K562 (cell line): ENCODE results near the gene NRM. TPM values are rescaled to one million over a fixed set of nuclear protein-coding genes. Genes with fewer than 3 reads are reported as not detected.
A peak's percentile ranks its signal among the peaks of the same experiment; 100 is the strongest.

Experiments
- ATF7 ChIP-seq: fragments of 450-650 bp; IDR thresholded peaks from 2 replicates; pipeline ENCODE4 v1.7.1; 2014; ENCODE audit warnings: mild to moderate bottlenecking, moderate library complexity
- BRCA1 ChIP-seq, 2 experiments: fragments of 450-650 bp in 1 of 2; sonication (generic) in 1 of 2; formaldehyde crosslinking in 1 of 2; IDR thresholded peaks; 2 replicates each; pipeline versions ENCODE4 v1.5.0 to v1.6.1; 2017 to 2020; ENCODE audit warnings: mild to moderate bottlenecking in 1 of 2, missing genetic modification reagents in 1 of 2
- DIDO1 ChIP-seq: fragments of 450-650 bp; IDR thresholded peaks from 2 replicates; pipeline ENCODE4 v1.6.1; 2016; ENCODE audit warnings: low read depth, missing biosample characterization, missing genetic modification characterization
- EP400 ChIP-seq: fragments of 450-650 bp; IDR thresholded peaks from 2 replicates; pipeline ENCODE4 v1.6.1; 2017; ENCODE audit warnings: antibody characterized with exemption, mild to moderate bottlenecking, moderate library complexity
- GATA2 ChIP-seq: sonication (generic); formaldehyde crosslinking; IDR thresholded peaks from 2 replicates; pipeline ENCODE4 v1.4.0; 2020; ENCODE audit warnings: mild to moderate bottlenecking, missing genetic modification reagents
- HLTF ChIP-seq: fragments of 450-650 bp; IDR thresholded peaks from 2 replicates; pipeline ENCODE4 v1.6.1; 2016
- POLR2B ChIP-seq: fragments of 450-650 bp; IDR thresholded peaks from 2 replicates; pipeline ENCODE4 v1.6.1; 2018; ENCODE audit warnings: low read depth; ENCODE audit not compliant: partially characterized antibody
- SP1 ChIP-seq: sonication (generic); formaldehyde crosslinking; IDR thresholded peaks from 2 replicates; pipeline ENCODE4 v1.8.1; 2022; ENCODE audit warnings: mild to moderate bottlenecking, missing genetic modification reagents
- SRSF3 ChIP-seq: fragments of 200-400 bp; formaldehyde crosslinking; IDR thresholded peaks from 2 replicates; pipeline ENCODE4 v1.6.1; 2016; ENCODE audit warnings: mild to moderate bottlenecking, low read length, moderate library complexity; ENCODE audit not compliant: insufficient read depth
- TAF7 ChIP-seq: fragments of 450-650 bp; IDR thresholded peaks from 2 replicates; pipeline ENCODE4 v1.6.1; 2016; ENCODE audit warnings: missing genetic modification characterization, missing compliant biosample characterization
- ZC3H4 ChIP-seq: sonication (generic); formaldehyde crosslinking; IDR thresholded peaks from 2 replicates; pipeline ENCODE4 v1.9.0; 2021; ENCODE audit warnings: missing genetic modification reagents, borderline replicate concordance
- ZFPM2 ChIP-seq: fragments of 250-450 bp; sonication (Bioruptor Pico); IDR thresholded peaks from 2 replicates; pipeline ENCODE4 v1.5.1; 2022; ENCODE audit warnings: mild to moderate bottlenecking
- ZNF318 ChIP-seq, 2 experiments: fragments of 450-650 bp; IDR thresholded peaks; 2 replicates each; pipeline ENCODE4 v1.6.1; 2016; ENCODE audit warnings: mild to moderate bottlenecking in 2 of 2, borderline replicate concordance in 1 of 2, low read depth in 1 of 2, moderate library complexity in 1 of 2
- ZNF766 ChIP-seq: fragments of 200-800 bp; sonication (Bioruptor generic); conservative IDR thresholded peaks from 2 replicates; pipeline ENCODE4 v1.6.1; 2016; ENCODE audit warnings: missing genetic modification characterization, missing compliant biosample characterization
- polyA plus RNA-seq, 8 experiments: library from polyadenylated mRNA; depleted of rRNA in 4 of 8; stranded (reverse) in 5 of 8; unstranded in 3 of 8; fragments of >200 nt; fragmentation: Nextera tagmentation in 2 of 8; fragmentation: Illumina TruSeq in 1 of 8; extraction: Ambion mirVana in 2 of 8; extraction: Trizol in 1 of 8; gene quantifications; 2 replicates each; pipeline versions ENCODE4 v1.2.1 to v1.2.3, GENCODE V29; 2011 to 2014; ENCODE audit warnings: inconsistent platforms in 1 of 8, missing spikeins in 1 of 8
- total RNA-seq, 7 experiments: library from RNA; depleted of rRNA in 6 of 7; stranded (reverse); fragments of >200 nt in 6 of 7; fragmentation: Illumina TruSeq in 2 of 7; extraction: Trizol in 2 of 7; gene quantifications; 2 replicates each; pipeline versions ENCODE4 v1.2.1 to v1.2.3, GENCODE V29; 2011 to 2021; ENCODE audit warnings: low replicate concordance in 1 of 7
- TF ChIP-seq, protein P1 (sequence below): sonication (generic); formaldehyde crosslinking; IDR thresholded peaks from 2 replicates; pipeline ENCODE4 v1.8.1; 2022; ENCODE audit warnings: missing genetic modification reagents

NRM gene
- total and polyA plus RNA-seq, 9 of the 15 experiments (the other 6 are each of a cell fraction or from before 2014, with no cell fraction given): 9.7 to 58.2 (median 18.1) TPM

DNA sequence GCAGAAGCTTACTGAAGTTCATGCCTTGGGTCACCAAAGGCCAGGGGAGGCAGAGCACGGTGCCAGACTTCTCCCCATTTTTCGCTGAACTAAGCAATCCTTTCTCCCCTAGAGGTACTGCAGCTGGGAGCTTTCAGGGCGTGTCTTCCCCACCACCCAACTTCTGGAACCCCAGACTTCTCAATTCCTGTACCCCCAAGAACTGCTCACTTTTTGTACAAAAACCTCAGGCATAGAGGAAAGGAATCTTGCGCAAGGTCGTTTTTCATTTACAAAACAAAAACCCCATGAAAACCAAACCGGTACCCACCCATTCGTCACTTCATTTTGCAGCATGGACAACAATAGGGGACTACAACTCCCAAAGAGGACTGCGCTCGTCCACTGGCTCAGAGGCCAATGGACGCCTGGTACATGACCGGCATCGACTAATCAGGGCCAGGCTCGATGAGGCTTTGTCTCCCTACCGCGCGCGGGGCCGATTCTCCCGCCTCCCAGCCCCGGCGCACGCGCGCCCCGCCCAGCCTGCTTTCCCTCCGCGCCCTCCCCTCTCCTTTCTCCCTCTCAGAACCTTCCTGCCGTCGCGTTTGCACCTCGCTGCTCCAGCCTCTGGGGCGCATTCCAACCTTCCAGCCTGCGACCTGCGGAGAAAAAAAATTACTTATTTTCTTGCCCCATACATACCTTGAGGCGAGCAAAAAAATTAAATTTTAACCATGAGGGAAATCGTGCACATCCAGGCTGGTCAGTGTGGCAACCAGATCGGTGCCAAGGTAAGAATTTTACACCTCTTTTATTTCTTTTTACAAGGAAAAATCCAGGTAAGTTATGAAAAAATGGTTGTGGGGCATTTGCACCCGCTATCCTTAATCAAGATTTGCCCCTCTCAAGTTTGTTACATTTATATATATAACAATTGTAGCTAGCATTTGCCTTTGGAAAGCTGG lies 29.3 kb upstream of the NRM start, which contains the start of gene TUBB (continued):
- no peak for TF ChIP-seq GATA2 (CRISPR knock-in tag)
- TF ChIP-seq ZC3H4 (CRISPR knock-in tag): no peak
- no peak for TF ChIP-seq BRCA1 (IDR thresholded peaks at IDR 0.05)
- TF ChIP-seq BRCA1 (CRISPR knock-in tag; IDR thresholded peaks at IDR 0.05): no peak
- 0 out of 4 replicates have a peak, but pooled peaks of 1 of the 2 experiments have one; percentile 16 for TF ChIP-seq ZNF318 (IDR thresholded peaks at IDR 0.05; ENCODE audit: borderline replicate concordance in 1 of 2, low read depth in 1 of 2)
- TF ChIP-seq SRSF3: no peak
- peak; percentile 99 for TF ChIP-seq POLR2B
- TF ChIP-seq, protein P1, sequence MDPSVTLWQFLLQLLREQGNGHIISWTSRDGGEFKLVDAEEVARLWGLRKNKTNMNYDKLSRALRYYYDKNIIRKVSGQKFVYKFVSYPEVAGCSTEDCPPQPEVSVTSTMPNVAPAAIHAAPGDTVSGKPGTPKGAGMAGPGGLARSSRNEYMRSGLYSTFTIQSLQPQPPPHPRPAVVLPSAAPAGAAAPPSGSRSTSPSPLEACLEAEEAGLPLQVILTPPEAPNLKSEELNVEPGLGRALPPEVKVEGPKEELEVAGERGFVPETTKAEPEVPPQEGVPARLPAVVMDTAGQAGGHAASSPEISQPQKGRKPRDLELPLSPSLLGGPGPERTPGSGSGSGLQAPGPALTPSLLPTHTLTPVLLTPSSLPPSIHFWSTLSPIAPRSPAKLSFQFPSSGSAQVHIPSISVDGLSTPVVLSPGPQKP (CRISPR knock-in tag): no peak
- TF ChIP-seq DIDO1 (tag): peak; percentile 42; the same call in 1 of the 2 replicates
- TF ChIP-seq HLTF: no peak
- TF ChIP-seq ZNF766 (CRISPR knock-in tag): peak; percentile 15; the same call in 1 of the 2 replicates
- TF ChIP-seq EP400: peak; percentile 70; the same call in 1 of the 2 replicates
- TF ChIP-seq SP1: peak; percentile 84
- 0 out of 2 replicates have a peak, but pooled peaks have one; percentile 65 for TF ChIP-seq ZFPM2 (CRISPR knock-in tag)
- peak; percentile 85 for TF ChIP-seq ATF7
- peak; percentile 94 for TF ChIP-seq TAF7 (tag)
